Transverse colon (tissue), 4 donors: ENCODE results near the gene PLEKHG4B. TPM values are rescaled to one million over a fixed set of nuclear protein-coding genes. Genes with fewer than 3 reads are reported as not detected.
"Not testable (repeated sequence)": the region's sequence is repeated elsewhere in the genome, so short reads cannot be mapped to it uniquely, and the experiment has no call there.

Experiments
- DNase-seq: peaks from one replicate; pipeline ENCODE4 v3.0.0-alpha.2; 2019
- H3K27ac ChIP-seq, 4 donors: fragments of 200-600 bp; sonication (generic); 2 replicates each; pipeline ENCODE4 v1.5.1; 2016 to 2018; ENCODE audit warnings: inconsistent platforms in 4 of 4
- H3K27me3 ChIP-seq: fragments of 200-600 bp; sonication (generic); 2 replicates; pipeline ENCODE4 v1.5.1; 2017; ENCODE audit warnings: inconsistent platforms
- H3K36me3 ChIP-seq, 4 donors: fragments of 200-600 bp; sonication (generic); 2 replicates each; pipeline ENCODE4 v1.5.1; 2017 to 2019; ENCODE audit warnings: inconsistent platforms in 4 of 4
- H3K4me1 ChIP-seq, 4 donors: fragments of 200-600 bp; sonication (generic); 2 replicates each; pipeline ENCODE4 v1.5.1; 2017 to 2020; ENCODE audit warnings: inconsistent platforms in 4 of 4
- H3K4me3 ChIP-seq, 4 donors: fragments of 200-600 bp; sonication (generic); 1 replicate in 1 of 4; 2 replicates in 3 of 4; pipeline versions ENCODE4 v1.5.1 to v1.6.1; 2017 to 2019; ENCODE audit warnings: inconsistent platforms in 4 of 4
- H3K9me3 ChIP-seq, 2 donors: fragments of 200-600 bp; sonication (generic); 2 replicates each; pipeline ENCODE4 v1.5.1; 2017 to 2019; ENCODE audit warnings: inconsistent platforms in 2 of 2
- CTCF ChIP-seq, 5 experiments: fragments of 200-600 bp in 3 of 5; fragments of 450-650 bp in 2 of 5; sonication (generic) in 3 of 5; IDR thresholded peaks; 1 replicate in 2 of 5; 2 replicates in 3 of 5; pipeline ENCODE4 v1.5.1; 2016 to 2017; ENCODE audit warnings: antibody characterized with exemption in 5 of 5, inconsistent platforms in 3 of 5, mild to moderate bottlenecking in 2 of 5, moderate library complexity in 1 of 5
- EP300 ChIP-seq: sonication (generic); formaldehyde crosslinking; IDR thresholded peaks from one replicate; pipeline ENCODE4 v1.6.1; 2017; ENCODE audit warnings: antibody characterized with exemption, low read depth
- POLR2A ChIP-seq: fragments of 450-650 bp; IDR thresholded peaks from one replicate; pipeline ENCODE4 v1.6.1; 2016; ENCODE audit warnings: antibody characterized with exemption, mild to moderate bottlenecking, moderate library complexity
- POLR2AphosphoS5 ChIP-seq, 3 donors: sonication (generic); formaldehyde crosslinking; IDR thresholded peaks; one replicate each; pipeline ENCODE4 v1.6.1; 2016; ENCODE audit warnings: antibody characterized with exemption in 3 of 3
- WGBS, 2 donors: methylation state at CpG; one replicate each; pipeline ENCODE4 v1.1.5; 2018; ENCODE audit warnings: low coverage in 1 of 2; 5-methylcytosine and 5-hydroxymethylcytosine counted together
- in situ Hi-C, 4 donors: fragments of 200-750 bp; cut with MboI; loops; one replicate each; pipeline versions ENCODE4 v1.15.0 to v1.15.1; 2017; ENCODE audit warnings: low sequenced_read_pairs in 3 of 4, low pct_ligation_motif_present in 1 of 4, low pct_unique_long_range_greater_than_20kb in 1 of 4
- intact Hi-C: fragments of 100-400 bp; cut with DNase I; formaldehyde crosslinking; loops from one replicate; pipeline ENCODE4 v1.15.1; 2023; ENCODE audit warnings: low total_unique reads
- total RNA-seq, 4 donors: library from RNA; depleted of rRNA; stranded (reverse); fragments of >200 nt; gene quantifications; one replicate each; pipeline ENCODE4 v1.1.0, GENCODE V29; 2016

Gene PLEKHG4B
- total RNA-seq, 4 donors from 2014 or later, result under 0.01 to 0.40 (median under 0.01) TPM; not detected in 1

DNA sequence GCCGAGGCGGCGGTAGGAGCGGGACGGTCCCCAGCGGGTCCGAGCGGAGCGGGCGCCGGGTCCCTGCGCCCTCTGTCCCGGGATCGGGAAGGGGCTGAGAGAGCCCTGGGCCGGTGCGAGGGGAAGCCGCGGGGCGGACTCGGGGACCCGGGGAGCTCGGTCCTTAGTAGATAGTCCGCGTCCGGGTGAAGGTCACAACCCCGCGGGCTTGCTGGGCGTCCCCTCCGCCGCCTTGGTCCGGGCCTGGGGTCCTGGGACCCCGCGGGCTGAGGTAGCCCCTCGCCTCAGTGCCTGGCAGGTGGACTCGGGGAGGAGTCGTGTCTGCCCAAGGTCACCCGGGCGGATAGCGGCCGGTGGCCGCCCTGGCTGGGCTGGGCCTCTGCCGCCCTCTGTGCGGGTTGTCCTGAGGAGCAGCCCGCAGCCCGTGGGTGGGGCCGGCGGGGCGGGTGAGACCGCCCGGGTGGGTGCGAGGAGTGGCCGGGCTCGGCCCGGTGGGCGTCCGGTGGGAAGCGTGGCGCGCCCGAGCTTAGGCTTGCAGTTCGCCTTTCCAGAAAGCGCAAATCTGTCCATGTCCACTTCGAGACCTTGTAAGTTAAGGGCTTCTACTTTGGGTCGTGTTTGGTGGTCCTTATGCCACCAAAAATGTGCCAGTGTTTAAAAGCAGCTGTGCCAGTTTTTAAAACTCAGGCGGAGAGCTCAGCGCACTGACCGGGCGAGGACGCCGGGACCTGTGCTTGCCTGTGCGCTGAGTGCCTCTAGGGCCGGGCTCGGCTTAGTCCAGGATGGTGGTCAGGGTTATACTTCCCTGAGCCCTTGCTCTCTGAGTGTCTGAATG, 126.7 kb downstream of the PLEKHG4B start:
- intact Hi-C loops (no loop called here), in situ Hi-C loops (no loop called here)
- no peak for TF ChIP-seq CTCF (IDR thresholded peaks at IDR 0.05)
- TF ChIP-seq POLR2A, result no peak
- TF ChIP-seq POLR2AphosphoS5 (IDR thresholded peaks at IDR 0.05), result peak in 1 of 3 donors; percentile 6
- no peak for TF ChIP-seq EP300
- 0% methylated on average over 1 to 16 of the region's 73 CpGs for WGBS, 2 donors
- peaks cover 0 to 48% (median 17%) of the 10 kb centered on the region in 4 donors for H3K4me1 ChIP-seq
- H3K9me3 ChIP-seq, result no peaks in the 10 kb centered on the region
- H3K4me3 ChIP-seq, result peak overlapping the region; percentile 89 to 99 (median 96)
- H3K36me3 ChIP-seq, result no peaks in the 10 kb centered on the region
- peak; percentile 50 for DNase-seq
- H3K27ac ChIP-seq, result peak overlapping the region; percentile 91 to 97 (median 96)
- no peaks in the 10 kb centered on the region for H3K27me3 ChIP-seq

GRCh38 chr5:219460-219863, 127.5 kb downstream of the PLEKHG4B start:
- intact Hi-C loops, result no loop called here
- Histone ChIP-seq H3K4me3 (peak overlapping the region; percentile 89 to 99 (median 96)), H3K36me3 (peaks cover 0 to 6% (median 3%) of the 10 kb centered on the region in 4 donors), H3K27me3 (no peaks in the 10 kb centered on the region), H3K27ac (peak overlapping the region; percentile 91 to 97 (median 96)), H3K4me1 (peaks cover 0 to 48% (median 17%) of the 10 kb centered on the region in 4 donors), H3K9me3 (no peaks in the 10 kb centered on the region)
- 0 to 13% methylated on average over 3 to 9 of the region's 9 CpGs for WGBS, 2 donors
- no peak for TF ChIP-seq CTCF (IDR thresholded peaks at IDR 0.05)
- no peak for TF ChIP-seq POLR2A
- no peak for TF ChIP-seq EP300
- TF ChIP-seq POLR2AphosphoS5 (IDR thresholded peaks at IDR 0.05), result no peak
- DNase-seq, result no peak
- in situ Hi-C loops, result no loop called here

- H3K4me1 ChIP-seq, result peaks cover 0 to 44% (median 17%) of the 10 kb centered on the region in 4 donors
- TF ChIP-seq POLR2A (no peak), EP300 (no peak), CTCF (IDR thresholded peaks at IDR 0.05) (no peak), POLR2AphosphoS5 (IDR thresholded peaks at IDR 0.05) (no peak)
- no peaks in the 10 kb centered on the region for H3K27me3 ChIP-seq
- DNase-seq, result no peak
- peak overlapping the region; percentile 91 to 97 (median 96) for H3K27ac ChIP-seq
- in situ Hi-C loops (no loop called here), intact Hi-C loops (no loop called here)
- 13 to 23% methylated on average over 4 of the region's 4 CpGs for WGBS, 2 donors
- peaks cover 0 to 11% (median 5%) of the 10 kb centered on the region in 4 donors for H3K36me3 ChIP-seq
- no peaks in the 10 kb centered on the region for H3K9me3 ChIP-seq
- H3K4me3 ChIP-seq, result peak overlapping the region in 3 of 4 donors; percentile 89 to 99 (median 96)
Measured at GRCh38 chr5:219991-220390, 128.0 kb downstream of the PLEKHG4B start.

DNA sequence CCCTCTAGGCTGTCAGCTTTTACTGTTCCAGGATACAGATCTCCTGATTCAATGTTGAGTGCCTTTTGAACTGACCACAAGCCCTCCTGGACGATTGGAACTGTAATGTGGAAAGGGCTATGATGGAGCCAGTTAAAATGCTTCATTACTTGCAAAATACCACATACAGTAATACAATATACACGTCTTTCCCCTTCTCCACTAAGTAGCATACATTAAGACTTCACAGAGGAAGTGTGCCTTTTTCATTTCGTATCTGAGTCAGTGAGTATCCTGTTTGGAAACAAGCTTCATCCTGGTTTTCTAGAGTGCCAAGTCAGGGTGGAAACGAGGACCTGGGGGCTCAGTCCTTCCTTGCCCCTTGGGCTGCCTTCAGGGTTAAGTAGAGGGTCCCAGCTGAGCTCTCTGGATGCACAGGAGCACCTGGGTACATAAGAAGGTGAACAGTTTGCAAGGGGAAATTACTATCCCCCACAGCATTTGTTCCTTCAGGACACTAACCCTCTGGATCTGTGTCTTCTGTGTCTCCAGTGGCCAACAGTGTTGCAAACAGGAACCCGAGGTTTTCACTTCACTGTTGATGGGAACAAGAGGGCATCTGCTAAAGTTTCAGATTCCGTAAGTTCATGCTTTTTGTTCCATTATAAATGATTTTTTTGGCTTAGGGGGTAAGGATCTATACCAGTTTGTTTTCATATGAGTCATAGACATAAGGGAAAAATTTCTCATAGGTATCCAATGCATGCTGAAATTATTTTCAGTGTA, 131.2 kb downstream of the PLEKHG4B start:
- H3K4me1 ChIP-seq, result peaks cover 0 to 30% (median 17%) of the 10 kb centered on the region in 4 donors
- intact Hi-C loops, H3K27ac ChIP-seq, H3K27me3 ChIP-seq, DNase-seq, H3K9me3 ChIP-seq, in situ Hi-C loops, H3K4me3 ChIP-seq: not testable (repeated sequence)
- WGBS, 2 donors, result 45 to 50% methylated on average over 4 to 6 of the region's 6 CpGs
- H3K36me3 ChIP-seq, result peaks cover 0 to 39% (median 15%) of the 10 kb centered on the region in 4 donors
